Osteoblast (primary cell): ENCODE results near the gene SCTR. TPM values are rescaled to one million over a fixed set of nuclear protein-coding genes. Genes with fewer than 3 reads are reported as not detected.

ENCODE experiments used
- DNase-seq: peaks from one replicate; pipeline ENCODE4 v3.0.0; 2011; ENCODE audit warnings: low spot score, mixed read lengths; ENCODE audit not compliant: insufficient read length; ENCODE audit errors: missing footprints
- H2AFZ ChIP-seq: 2 replicates; pipeline ENCODE4 v1.6.0; 2011; ENCODE audit warnings: mild to moderate bottlenecking, low read length
- H3K27ac ChIP-seq: 2 replicates; pipeline ENCODE4 v1.5.1; 2011; ENCODE audit warnings: mild to moderate bottlenecking, low read depth, low read length, moderate library complexity
- H3K27me3 ChIP-seq: 2 replicates; pipeline ENCODE4 v1.6.0; 2012; ENCODE audit warnings: mild to moderate bottlenecking, control low read depth, inconsistent platforms, low read length, moderate library complexity; ENCODE audit not compliant: insufficient read depth
- H3K36me3 ChIP-seq: 2 replicates; pipeline ENCODE4 v1.5.1; 2011; ENCODE audit warnings: mild to moderate bottlenecking, low read length, control low read depth, moderate library complexity; ENCODE audit not compliant: insufficient read depth
- H3K4me1 ChIP-seq: 2 replicates; pipeline ENCODE4 v1.5.1; 2011; ENCODE audit warnings: mild to moderate bottlenecking, low read length, control low read depth, moderate library complexity; ENCODE audit not compliant: insufficient read depth
- H3K4me2 ChIP-seq: 2 replicates; pipeline ENCODE4 v1.6.0; 2011; ENCODE audit warnings: mild to moderate bottlenecking, low read length; ENCODE audit not compliant: insufficient read depth
- H3K4me3 ChIP-seq: fragments of 200-600 bp; sonication (generic); 3 replicates; pipeline ENCODE4 v1.5.1; 2012; ENCODE audit warnings: mild to moderate bottlenecking, low read length, inconsistent platforms; ENCODE audit not compliant: insufficient read depth
- H3K79me2 ChIP-seq: 2 replicates; pipeline ENCODE4 v1.6.0; 2012; ENCODE audit warnings: mild to moderate bottlenecking, low read length, control low read depth, inconsistent platforms; ENCODE audit not compliant: insufficient read depth
- H3K9me3 ChIP-seq: 2 replicates; pipeline ENCODE4 v1.5.1; 2011; ENCODE audit warnings: low read depth, low read length, control low read depth
- H4K20me1 ChIP-seq: 2 replicates; pipeline ENCODE4 v1.6.0; 2012; ENCODE audit warnings: mild to moderate bottlenecking, low read length, control low read depth; ENCODE audit not compliant: insufficient read depth
- total RNA-seq: library from RNA; depleted of rRNA; stranded (reverse); fragments of >200 nt; gene quantifications from 2 replicates; pipeline ENCODE4 v1.2.3, GENCODE V29; 2012
- TF ChIP-seq, protein P1 (sequence below): IDR thresholded peaks from 2 replicates; pipeline ENCODE4 v1.5.1; 2011; ENCODE audit warnings: mild to moderate bottlenecking, low read depth, low read length, moderate library complexity; ENCODE audit errors: extremely low read depth

SCTR gene
- total RNA-seq, 1 donor: not detected

GRCh38 chr2:119520696-119521432 is 3.4 kb downstream of the SCTR start:
- TF ChIP-seq, protein P1, sequence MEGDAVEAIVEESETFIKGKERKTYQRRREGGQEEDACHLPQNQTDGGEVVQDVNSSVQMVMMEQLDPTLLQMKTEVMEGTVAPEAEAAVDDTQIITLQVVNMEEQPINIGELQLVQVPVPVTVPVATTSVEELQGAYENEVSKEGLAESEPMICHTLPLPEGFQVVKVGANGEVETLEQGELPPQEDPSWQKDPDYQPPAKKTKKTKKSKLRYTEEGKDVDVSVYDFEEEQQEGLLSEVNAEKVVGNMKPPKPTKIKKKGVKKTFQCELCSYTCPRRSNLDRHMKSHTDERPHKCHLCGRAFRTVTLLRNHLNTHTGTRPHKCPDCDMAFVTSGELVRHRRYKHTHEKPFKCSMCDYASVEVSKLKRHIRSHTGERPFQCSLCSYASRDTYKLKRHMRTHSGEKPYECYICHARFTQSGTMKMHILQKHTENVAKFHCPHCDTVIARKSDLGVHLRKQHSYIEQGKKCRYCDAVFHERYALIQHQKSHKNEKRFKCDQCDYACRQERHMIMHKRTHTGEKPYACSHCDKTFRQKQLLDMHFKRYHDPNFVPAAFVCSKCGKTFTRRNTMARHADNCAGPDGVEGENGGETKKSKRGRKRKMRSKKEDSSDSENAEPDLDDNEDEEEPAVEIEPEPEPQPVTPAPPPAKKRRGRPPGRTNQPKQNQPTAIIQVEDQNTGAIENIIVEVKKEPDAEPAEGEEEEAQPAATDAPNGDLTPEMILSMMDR: no peak

DNA sequence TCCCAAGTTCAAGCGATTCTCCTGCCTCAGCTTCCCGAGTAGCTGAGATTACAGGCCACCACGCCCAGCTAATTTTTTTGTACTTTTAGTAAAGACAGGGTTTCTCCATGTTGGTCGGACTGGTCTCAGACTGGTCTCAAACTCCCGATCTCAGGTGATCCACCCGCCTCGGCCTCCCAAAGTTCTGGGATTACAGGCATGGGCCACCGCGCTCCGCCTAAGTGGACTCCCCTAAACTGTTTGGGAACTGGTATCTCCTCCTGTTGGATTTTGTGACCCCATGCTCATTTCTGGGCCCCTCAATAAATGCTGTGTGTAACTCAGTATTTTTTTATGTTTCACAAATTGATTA is 5.2 kb downstream of the SCTR start:
- Histone ChIP-seq H3K27me3 (peaks cover 16% of the 10 kb centered on the region), H3K9me3 (no peaks in the 10 kb centered on the region), H2AFZ (no peak overlapping the region), H3K79me2 (no peaks in the 10 kb centered on the region), H3K27ac (no peak overlapping the region), H3K36me3 (no peaks in the 10 kb centered on the region), H3K4me3 (no peak overlapping the region), H4K20me1 (no peaks in the 10 kb centered on the region), H3K4me1 (no peaks in the 10 kb centered on the region), H3K4me2 (no peak overlapping the region)
- no peak for DNase-seq
- TF ChIP-seq, protein P1: no peak

More at GRCh38 chr2:119520696-119521432, 3.4 kb downstream of the SCTR start:
- peaks cover 32% of the 10 kb centered on the region for H3K27me3 ChIP-seq
- no peaks in the 10 kb centered on the region for H3K79me2 ChIP-seq
- H4K20me1 ChIP-seq: no peaks in the 10 kb centered on the region
- H3K36me3 ChIP-seq: no peaks in the 10 kb centered on the region
- no peak overlapping the region for H3K4me2 ChIP-seq
- H3K4me3 ChIP-seq: no peak overlapping the region
- DNase-seq: no peak
- H3K4me1 ChIP-seq: no peaks in the 10 kb centered on the region
- H3K27ac ChIP-seq: no peak overlapping the region
- H2AFZ ChIP-seq: no peak overlapping the region
- no peaks in the 10 kb centered on the region for H3K9me3 ChIP-seq

DNA sequence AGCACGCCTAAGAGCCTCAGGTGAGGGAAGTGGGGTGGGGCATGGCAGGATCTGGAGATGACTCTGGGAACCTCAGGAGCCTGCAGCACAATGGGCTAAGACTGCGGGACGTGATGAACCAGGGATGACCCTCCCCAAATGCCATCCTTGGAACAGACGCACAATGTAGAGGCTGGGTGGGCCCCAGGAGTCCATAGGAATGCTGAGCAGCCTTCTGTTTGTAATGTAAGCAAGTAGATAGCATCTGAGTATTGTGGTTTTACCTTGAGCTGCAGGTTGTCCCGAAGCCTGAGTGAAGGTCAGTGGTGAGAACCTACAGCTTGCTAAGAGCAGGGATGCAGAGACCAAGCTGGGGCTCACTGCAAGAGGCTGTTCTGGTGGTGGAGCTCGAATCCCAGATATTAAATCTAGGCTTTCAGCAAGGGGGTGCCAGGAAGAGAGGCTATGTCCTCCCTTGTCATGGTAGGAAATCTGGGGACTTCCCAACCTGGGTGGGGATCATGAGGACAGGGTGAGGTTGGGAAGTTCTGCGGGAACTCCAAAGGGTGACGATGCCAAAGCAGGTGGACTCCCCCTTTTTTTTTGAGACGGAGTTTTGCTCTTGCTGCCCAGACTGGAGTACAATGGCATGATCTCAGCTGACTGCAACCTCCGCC is 5.8 kb downstream of the SCTR start:
- no peaks in the 10 kb centered on the region for H3K4me1 ChIP-seq
- no peaks in the 10 kb centered on the region for H3K36me3 ChIP-seq
- H2AFZ ChIP-seq: no peak overlapping the region
- no peak for DNase-seq
- no peak overlapping the region for H3K27ac ChIP-seq
- H3K4me3 ChIP-seq: no peak overlapping the region
- H3K4me2 ChIP-seq: no peak overlapping the region
- no peaks in the 10 kb centered on the region for H4K20me1 ChIP-seq
- H3K9me3 ChIP-seq: no peaks in the 10 kb centered on the region
- TF ChIP-seq, protein P1: no peak
- peaks cover 11% of the 10 kb centered on the region for H3K27me3 ChIP-seq
- H3K79me2 ChIP-seq: no peaks in the 10 kb centered on the region

- H3K4me1 ChIP-seq: no peaks in the 10 kb centered on the region
- DNase-seq: peak; percentile 89
These were observed 6.8 kb downstream of the SCTR start for GRCh38 chr2:119517433-119517832.

More at GRCh38 chr2:119517433-119517832, 6.8 kb downstream of the SCTR start:
- Histone ChIP-seq H3K4me3 (no peak overlapping the region), H3K36me3 (no peaks in the 10 kb centered on the region), H2AFZ (no peak overlapping the region), H3K27me3 (peaks cover 3% of the 10 kb centered on the region), H3K79me2 (no peaks in the 10 kb centered on the region), H3K9me3 (no peaks in the 10 kb centered on the region), H3K4me2 (no peak overlapping the region), H3K27ac (no peak overlapping the region), H4K20me1 (no peaks in the 10 kb centered on the region)
- TF ChIP-seq, protein P1: peak; percentile 71
